ENCODE data around the gene CDC42SE2.
A peak's percentile ranks its signal among the peaks of the same experiment; 100 is the strongest.
"Not testable (repeated sequence)": the region's sequence is repeated elsewhere in the genome, so short reads cannot be mapped to it uniquely, and the experiment has no call there.

The CDC42SE2 gene

DNA sequence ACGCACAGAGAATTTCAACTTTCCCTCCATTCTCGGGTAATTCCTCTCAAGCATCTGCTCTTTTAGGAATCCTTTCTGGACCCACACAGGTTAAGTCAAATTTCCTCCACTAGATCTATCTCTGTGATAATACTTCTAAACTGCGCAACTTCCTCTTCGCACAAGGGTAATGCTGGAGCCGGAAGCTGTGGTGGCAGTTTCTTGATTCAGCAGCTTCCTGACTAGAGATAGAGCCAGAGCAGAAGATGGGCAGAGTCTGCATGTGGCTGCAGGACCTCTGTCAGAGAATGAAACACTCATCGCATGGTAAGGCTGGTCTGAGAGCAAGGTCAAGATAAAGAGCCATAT, 11.1 kb upstream of the CDC42SE2 start:
- Histone ChIP-seq H3K36me3 (ENCODE audit: control insufficient read depth in 1 of 2, insufficient read depth in 2 of 2, low read length in 2 of 2) (no peaks in the 10 kb centered on the region), H3K4me3 (ENCODE audit: low read depth in 1 of 2, low read length in 2 of 2) (peak overlapping the region in 1 of 2 donors; percentile 34), H3K27me3 (ENCODE audit: low read depth, low read length) (no peaks in the 10 kb centered on the region), H3K27ac (ENCODE audit: low read length) (no peak overlapping the region), H3K4me1 (ENCODE audit: control insufficient read depth in 1 of 2, insufficient read depth in 2 of 2, low read length in 2 of 2) (no peaks in the 10 kb centered on the region), H3K9me3 (ENCODE audit: control insufficient read depth in 1 of 2, low read length in 2 of 2) (no peaks in the 10 kb centered on the region)

- not testable (repeated sequence) for H3K27ac ChIP-seq (ENCODE audit: low read length); H3K4me1 ChIP-seq (ENCODE audit: control insufficient read depth in 1 of 2, insufficient read depth in 2 of 2, low read length in 2 of 2)
Observed at GRCh38 chr5:131254025-131254424, 9.8 kb upstream of the CDC42SE2 start.

DNA sequence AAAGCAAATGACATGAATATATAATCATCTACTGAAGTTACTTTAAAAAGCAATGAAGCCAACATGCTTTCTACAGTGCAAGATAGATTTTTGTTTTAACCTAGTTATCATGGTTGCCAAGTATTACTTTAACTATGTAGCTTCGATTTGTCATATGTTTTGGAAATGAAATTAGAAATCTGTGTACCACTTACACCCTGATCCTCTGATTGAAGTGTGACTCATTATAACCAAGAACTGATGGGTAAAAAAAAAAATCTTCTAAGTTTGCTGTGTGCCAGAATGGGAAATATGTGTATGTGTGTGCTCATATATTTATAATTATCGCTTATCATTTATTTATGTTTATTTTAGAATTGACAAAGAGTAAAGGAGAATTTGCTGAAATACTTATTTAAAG, 9.1 kb upstream of the CDC42SE2 start:
- Histone ChIP-seq H3K4me3 (ENCODE audit: low read depth in 1 of 2, low read length in 2 of 2) (no peak overlapping the region), H3K27ac (ENCODE audit: low read length) (no peak overlapping the region), H3K27me3 (ENCODE audit: low read depth, low read length) (no peaks in the 10 kb centered on the region), H3K9me3 (ENCODE audit: control insufficient read depth in 1 of 2, low read length in 2 of 2) (no peaks in the 10 kb centered on the region), H3K36me3 (ENCODE audit: control insufficient read depth in 1 of 2, insufficient read depth in 2 of 2, low read length in 2 of 2) (no peaks in the 10 kb centered on the region), H3K4me1 (ENCODE audit: control insufficient read depth in 1 of 2, insufficient read depth in 2 of 2, low read length in 2 of 2) (no peaks in the 10 kb centered on the region)

More at GRCh38 chr5:131254025-131254424, 9.8 kb upstream of the CDC42SE2 start:
- H3K4me3 ChIP-seq (ENCODE audit: low read depth in 1 of 2, low read length in 2 of 2); H3K36me3 ChIP-seq (ENCODE audit: control insufficient read depth in 1 of 2, insufficient read depth in 2 of 2, low read length in 2 of 2); H3K27me3 ChIP-seq (ENCODE audit: low read depth, low read length); H3K9me3 ChIP-seq (ENCODE audit: control insufficient read depth in 1 of 2, low read length in 2 of 2): not testable (repeated sequence)

DNA sequence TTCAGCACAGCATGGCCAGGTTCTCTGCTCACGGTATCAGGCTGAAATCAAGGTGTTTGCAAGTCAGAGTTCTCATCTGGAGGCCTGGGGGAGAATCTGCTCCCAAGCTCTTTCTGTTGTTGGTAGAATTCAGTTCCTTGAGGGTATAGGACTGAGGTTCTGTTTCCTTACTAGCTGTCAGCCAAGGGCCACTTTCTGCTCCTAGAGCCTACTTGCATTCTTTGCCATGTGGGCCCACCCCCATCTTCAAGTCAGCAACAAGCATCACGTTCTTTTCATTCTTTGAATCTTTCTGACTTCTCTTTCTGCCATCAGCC, 7.4 kb upstream of the CDC42SE2 start:
- Histone ChIP-seq H3K4me3 (ENCODE audit: low read depth in 1 of 2, low read length in 2 of 2) (no peak overlapping the region), H3K9me3 (ENCODE audit: control insufficient read depth in 1 of 2, low read length in 2 of 2) (no peaks in the 10 kb centered on the region), H3K36me3 (ENCODE audit: control insufficient read depth in 1 of 2, insufficient read depth in 2 of 2, low read length in 2 of 2) (no peaks in the 10 kb centered on the region), H3K4me1 (ENCODE audit: control insufficient read depth in 1 of 2, insufficient read depth in 2 of 2, low read length in 2 of 2) (no peaks in the 10 kb centered on the region), H3K27ac (ENCODE audit: low read length) (peak overlapping the region; percentile 33), H3K27me3 (ENCODE audit: low read depth, low read length) (no peaks in the 10 kb centered on the region)

- no peaks in the 10 kb centered on the region for H3K27me3 ChIP-seq (ENCODE audit: low read depth, low read length)
- H3K9me3 ChIP-seq (ENCODE audit: control insufficient read depth in 1 of 2, low read length in 2 of 2): no peaks in the 10 kb centered on the region
Observed at GRCh38 chr5:131258733-131259132, 5.1 kb upstream of the CDC42SE2 start.

DNA sequence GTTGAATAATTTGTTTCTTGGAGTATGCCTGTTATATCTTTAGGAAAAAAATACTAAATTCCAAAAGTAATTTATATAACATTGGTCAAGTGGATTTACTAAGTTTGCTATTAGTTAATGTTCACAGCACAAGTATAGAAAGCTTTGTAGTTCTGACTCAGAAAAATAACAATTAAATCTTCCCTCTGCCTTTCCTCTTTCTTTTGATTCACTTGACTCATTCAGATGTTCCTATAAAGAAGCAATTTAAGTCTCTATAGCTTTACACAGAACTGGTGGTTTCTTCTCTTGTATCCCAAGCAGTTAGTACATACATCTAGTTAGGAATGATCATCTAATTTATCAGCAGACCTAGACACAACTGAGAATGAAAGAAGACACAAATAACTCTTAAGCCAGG, 4.5 kb upstream of the CDC42SE2 start:
- H3K4me3 ChIP-seq (ENCODE audit: low read depth in 1 of 2, low read length in 2 of 2): no peak overlapping the region
- H3K9me3 ChIP-seq (ENCODE audit: control insufficient read depth in 1 of 2, low read length in 2 of 2): no peaks in the 10 kb centered on the region
- H3K4me1 ChIP-seq (ENCODE audit: control insufficient read depth in 1 of 2, insufficient read depth in 2 of 2, low read length in 2 of 2): peaks cover 0 to 4% of the 10 kb centered on the region in 2 donors
- no peaks in the 10 kb centered on the region for H3K36me3 ChIP-seq (ENCODE audit: control insufficient read depth in 1 of 2, insufficient read depth in 2 of 2, low read length in 2 of 2)
- no peaks in the 10 kb centered on the region for H3K27me3 ChIP-seq (ENCODE audit: low read depth, low read length)
- no peak overlapping the region for H3K27ac ChIP-seq (ENCODE audit: low read length)

More at GRCh38 chr5:131258733-131259132, 5.1 kb upstream of the CDC42SE2 start:
- Histone ChIP-seq H3K4me1 (ENCODE audit: control insufficient read depth in 1 of 2, insufficient read depth in 2 of 2, low read length in 2 of 2) (peaks cover 0 to 4% of the 10 kb centered on the region in 2 donors), H3K36me3 (ENCODE audit: control insufficient read depth in 1 of 2, insufficient read depth in 2 of 2, low read length in 2 of 2) (no peaks in the 10 kb centered on the region), H3K4me3 (ENCODE audit: low read depth in 1 of 2, low read length in 2 of 2) (no peak overlapping the region), H3K27ac (ENCODE audit: low read length) (no peak overlapping the region)

DNA sequence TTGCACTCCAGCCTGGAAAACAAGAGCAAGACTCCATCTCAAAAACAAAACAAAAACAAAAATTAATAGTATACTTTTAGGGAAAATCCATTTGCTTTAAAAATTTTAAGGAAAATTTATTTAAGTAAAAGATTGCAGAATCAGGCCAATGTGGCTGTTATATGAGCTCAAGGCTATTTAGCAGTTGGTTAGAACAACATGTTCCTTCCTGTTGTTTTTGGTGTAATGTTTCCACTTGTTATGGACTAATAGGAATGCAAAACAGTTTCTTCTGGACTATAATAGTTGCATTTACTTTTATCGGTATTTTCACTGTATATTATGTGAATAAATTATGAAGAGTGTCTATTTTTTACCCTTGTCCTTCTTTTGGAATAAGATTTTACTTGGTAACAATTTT, 3.0 kb upstream of the CDC42SE2 start:
- peaks cover 0 to 15% of the 10 kb centered on the region in 2 donors for H3K4me1 ChIP-seq (ENCODE audit: control insufficient read depth in 1 of 2, insufficient read depth in 2 of 2, low read length in 2 of 2)
- no peak overlapping the region for H3K27ac ChIP-seq (ENCODE audit: low read length)
- no peaks in the 10 kb centered on the region for H3K27me3 ChIP-seq (ENCODE audit: low read depth, low read length)
- no peak overlapping the region for H3K4me3 ChIP-seq (ENCODE audit: low read depth in 1 of 2, low read length in 2 of 2)
- H3K9me3 ChIP-seq (ENCODE audit: control insufficient read depth in 1 of 2, low read length in 2 of 2): no peaks in the 10 kb centered on the region
- no peaks in the 10 kb centered on the region for H3K36me3 ChIP-seq (ENCODE audit: control insufficient read depth in 1 of 2, insufficient read depth in 2 of 2, low read length in 2 of 2)

- Histone ChIP-seq H3K36me3 (ENCODE audit: control insufficient read depth in 1 of 2, insufficient read depth in 2 of 2, low read length in 2 of 2) (no peaks in the 10 kb centered on the region), H3K27me3 (ENCODE audit: low read depth, low read length) (no peaks in the 10 kb centered on the region), H3K9me3 (ENCODE audit: control insufficient read depth in 1 of 2, low read length in 2 of 2) (no peaks in the 10 kb centered on the region), H3K4me1 (ENCODE audit: control insufficient read depth in 1 of 2, insufficient read depth in 2 of 2, low read length in 2 of 2) (peaks cover 0 to 15% of the 10 kb centered on the region in 2 donors), H3K27ac (ENCODE audit: low read length) (no peak overlapping the region), H3K4me3 (ENCODE audit: low read depth in 1 of 2, low read length in 2 of 2) (no peak overlapping the region)
Observed at GRCh38 chr5:131261483-131261882, 2.4 kb upstream of the CDC42SE2 start.

GRCh38 chr5:131262953-131263541, 806 bp upstream of the CDC42SE2 start:
- Histone ChIP-seq H3K4me3 (ENCODE audit: low read depth in 1 of 2, low read length in 2 of 2) (peak overlapping the region; percentile 82 to 94), H3K27me3 (ENCODE audit: low read depth, low read length) (no peaks in the 10 kb centered on the region), H3K36me3 (ENCODE audit: control insufficient read depth in 1 of 2, insufficient read depth in 2 of 2, low read length in 2 of 2) (no peaks in the 10 kb centered on the region), H3K9me3 (ENCODE audit: control insufficient read depth in 1 of 2, low read length in 2 of 2) (no peaks in the 10 kb centered on the region), H3K27ac (ENCODE audit: low read length) (peak overlapping the region; percentile 24), H3K4me1 (ENCODE audit: control insufficient read depth in 1 of 2, insufficient read depth in 2 of 2, low read length in 2 of 2) (peaks cover 0 to 19% of the 10 kb centered on the region in 2 donors)

DNA sequence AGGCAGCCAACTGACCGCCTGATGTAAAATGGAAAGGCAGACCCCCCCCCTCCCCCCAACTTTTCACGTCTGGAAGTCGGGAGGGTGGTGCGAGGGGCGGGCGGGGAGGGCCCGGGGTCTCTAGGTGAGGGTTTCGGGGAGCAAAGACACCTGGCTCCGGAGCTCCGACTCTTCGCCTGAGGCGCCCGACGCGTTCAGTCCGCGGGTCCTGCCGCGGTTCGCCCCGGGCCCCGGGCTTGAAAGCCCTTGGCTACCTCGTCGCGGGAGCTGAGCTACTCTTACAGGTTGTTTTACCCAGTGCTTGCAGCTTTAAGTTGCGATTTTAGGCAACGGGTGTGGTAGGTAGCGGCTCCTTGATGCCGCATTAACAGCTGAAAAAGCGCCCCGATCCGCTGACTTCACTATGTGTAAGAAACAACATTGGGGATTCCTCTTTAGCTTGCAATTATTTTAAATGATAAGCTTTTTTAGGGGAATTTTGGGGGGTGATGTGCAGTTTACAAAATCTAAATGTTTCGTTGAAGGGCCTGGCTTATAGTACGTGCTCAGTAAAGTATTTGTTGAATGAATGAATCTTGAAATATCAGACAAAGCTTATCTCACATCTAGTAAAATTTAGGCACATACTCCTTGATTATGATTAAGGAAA, 722 bp downstream of the CDC42SE2 start:
- Histone ChIP-seq H3K27ac (ENCODE audit: low read length) (peak overlapping the region; percentile 85), H3K4me3 (ENCODE audit: low read depth in 1 of 2, low read length in 2 of 2) (peak overlapping the region; percentile 78 to 94), H3K27me3 (ENCODE audit: low read depth, low read length) (no peaks in the 10 kb centered on the region), H3K36me3 (ENCODE audit: control insufficient read depth in 1 of 2, insufficient read depth in 2 of 2, low read length in 2 of 2) (no peaks in the 10 kb centered on the region), H3K9me3 (ENCODE audit: control insufficient read depth in 1 of 2, low read length in 2 of 2) (no peaks in the 10 kb centered on the region), H3K4me1 (ENCODE audit: control insufficient read depth in 1 of 2, insufficient read depth in 2 of 2, low read length in 2 of 2) (peaks cover 0 to 19% of the 10 kb centered on the region in 2 donors)

DNA sequence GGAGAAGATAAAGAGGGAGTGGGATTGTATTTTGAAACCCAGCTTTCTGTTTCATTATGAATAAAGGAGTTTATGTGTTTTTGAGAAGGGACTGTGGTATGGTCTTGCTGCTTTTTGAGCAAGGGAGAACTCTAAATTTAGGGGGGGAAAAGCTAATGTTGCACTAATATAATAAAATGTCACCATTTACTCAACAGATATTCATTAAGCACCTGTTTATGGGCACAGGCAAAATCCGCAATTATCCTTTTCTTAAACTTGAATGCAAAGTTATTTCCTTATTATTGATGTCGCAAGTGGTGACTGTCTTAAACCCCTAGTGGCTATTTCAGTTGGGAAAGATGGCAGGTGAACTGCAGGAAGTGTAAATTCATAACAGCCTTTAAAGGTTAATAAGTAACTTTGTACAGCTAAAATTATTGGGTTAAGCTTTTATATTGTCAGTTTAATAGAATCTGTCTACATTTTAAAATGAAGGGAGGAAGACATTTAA, 1.5 kb downstream of the CDC42SE2 start:
- H3K36me3 ChIP-seq (ENCODE audit: control insufficient read depth in 1 of 2, insufficient read depth in 2 of 2, low read length in 2 of 2): no peaks in the 10 kb centered on the region
- H3K9me3 ChIP-seq (ENCODE audit: control insufficient read depth in 1 of 2, low read length in 2 of 2): no peaks in the 10 kb centered on the region
- H3K27me3 ChIP-seq (ENCODE audit: low read depth, low read length): no peaks in the 10 kb centered on the region
- H3K4me1 ChIP-seq (ENCODE audit: control insufficient read depth in 1 of 2, insufficient read depth in 2 of 2, low read length in 2 of 2): peaks cover 0 to 19% of the 10 kb centered on the region in 2 donors
- H3K4me3 ChIP-seq (ENCODE audit: low read depth in 1 of 2, low read length in 2 of 2): peak overlapping the region; percentile 78 to 94
- peak overlapping the region; percentile 64 for H3K27ac ChIP-seq (ENCODE audit: low read length)
